Ovary (tissue), 3 donors: ENCODE measurements around the gene CAV1.

Source experiments
- CTCF ChIP-seq, 3 donors: fragments of 450-650 bp in 2 of 3; fragments of 200-600 bp in 1 of 3; IDR thresholded peaks; one replicate each; pipeline versions ENCODE4 v1.5.1 to v1.8.0; 2016 to 2022; ENCODE audit warnings: antibody characterized with exemption in 3 of 3, mild to moderate bottlenecking in 1 of 3
- POLR2A ChIP-seq: fragments of 450-650 bp; IDR thresholded peaks from one replicate; pipeline ENCODE4 v1.6.1; 2017; ENCODE audit warnings: antibody characterized with exemption, mild to moderate bottlenecking, moderate library complexity
- donor health status: DM: no; HTN: no; CAD: no.

GRCh38 chr7:116521046-116521664, 3.7 kb upstream of the CAV1 start:
- TF ChIP-seq CTCF (IDR thresholded peaks at IDR 0.05) (no peak), POLR2A (no peak)
